ENCODE results near the gene CDH7.

CDH7 gene
- 0 to 0.17 (median 0) reads per million in 3 donors for total RNA-seq

GRCh38 chr18:65750389-65751154, at the start of gene CDH7:
Gene CDH7 (plus strand): TSS chr18:65751012. CDS start chr18:65762843, 11,831 bp downstream.
- no peak within 1 kb of the TSS for H3K27ac ChIP-seq (ENCODE audit: insufficient read depth, low read length, poor library complexity, severe bottlenecking)
- H3K4me1 ChIP-seq (ENCODE audit: control insufficient read depth, insufficient read depth, low read length, poor library complexity, severe bottlenecking), result no peaks in the 10 kb centered on the region
- H3K27me3 ChIP-seq (replicated peaks; ENCODE audit: control insufficient read depth, insufficient read depth, low read length, poor library complexity, severe bottlenecking), result no peaks in the 10 kb centered on the region
- H3K4me3 ChIP-seq (ENCODE audit: insufficient read depth, low read depth, low read length, poor library complexity, severe bottlenecking), result no peak within 1 kb of the TSS
- H3K36me3 ChIP-seq (ENCODE audit: control insufficient read depth, insufficient read depth, low read length), result no peaks in the 10 kb centered on the region
- H3K9me3 ChIP-seq (ENCODE audit: control insufficient read depth, low read length), result no peaks in the 10 kb centered on the region
- DNase-seq, result no peak

GRCh38 chr18:65704046-65704445, 46.8 kb upstream of the CDH7 start:
- Histone ChIP-seq H3K4me3 (ENCODE audit: insufficient read depth, low read depth, low read length, poor library complexity, severe bottlenecking) (no peak overlapping the region), H3K4me1 (ENCODE audit: control insufficient read depth, insufficient read depth, low read length, poor library complexity, severe bottlenecking) (no peaks in the 10 kb centered on the region), H3K36me3 (ENCODE audit: control insufficient read depth, insufficient read depth, low read length) (no peaks in the 10 kb centered on the region), H3K9me3 (ENCODE audit: control insufficient read depth, low read length) (no peaks in the 10 kb centered on the region), H3K27me3 (replicated peaks; ENCODE audit: control insufficient read depth, insufficient read depth, low read length, poor library complexity, severe bottlenecking) (no peaks in the 10 kb centered on the region), H3K27ac (ENCODE audit: insufficient read depth, low read length, poor library complexity, severe bottlenecking) (no peak overlapping the region)
- DNase-seq, result no peak

GRCh38 chr18:65706646-65707045, 44.2 kb upstream of the CDH7 start:
- Histone ChIP-seq H3K27ac (ENCODE audit: insufficient read depth, low read length, poor library complexity, severe bottlenecking) (no peak overlapping the region), H3K4me3 (ENCODE audit: insufficient read depth, low read depth, low read length, poor library complexity, severe bottlenecking) (no peak overlapping the region), H3K4me1 (ENCODE audit: control insufficient read depth, insufficient read depth, low read length, poor library complexity, severe bottlenecking) (no peaks in the 10 kb centered on the region)

GRCh38 chr18:65711493-65711892, 39.3 kb upstream of the CDH7 start:
- DNase-seq, result no peak
- H3K27ac ChIP-seq (ENCODE audit: insufficient read depth, low read length, poor library complexity, severe bottlenecking), result no peak overlapping the region
- no peaks in the 10 kb centered on the region for H3K27me3 ChIP-seq (replicated peaks; ENCODE audit: control insufficient read depth, insufficient read depth, low read length, poor library complexity, severe bottlenecking)
- H3K4me3 ChIP-seq (ENCODE audit: insufficient read depth, low read depth, low read length, poor library complexity, severe bottlenecking), result no peak overlapping the region
- no peaks in the 10 kb centered on the region for H3K4me1 ChIP-seq (ENCODE audit: control insufficient read depth, insufficient read depth, low read length, poor library complexity, severe bottlenecking)
- H3K36me3 ChIP-seq (ENCODE audit: control insufficient read depth, insufficient read depth, low read length), result no peaks in the 10 kb centered on the region
- no peaks in the 10 kb centered on the region for H3K9me3 ChIP-seq (ENCODE audit: control insufficient read depth, low read length)

More at GRCh38 chr18:65706646-65707045, 44.2 kb upstream of the CDH7 start:
- Histone ChIP-seq H3K36me3 (ENCODE audit: control insufficient read depth, insufficient read depth, low read length) (no peaks in the 10 kb centered on the region), H3K9me3 (ENCODE audit: control insufficient read depth, low read length) (no peaks in the 10 kb centered on the region), H3K27me3 (replicated peaks; ENCODE audit: control insufficient read depth, insufficient read depth, low read length, poor library complexity, severe bottlenecking) (no peaks in the 10 kb centered on the region)
- DNase-seq, result no peak

- DNase-seq, result no peak
- no peak overlapping the region for H3K4me3 ChIP-seq (ENCODE audit: insufficient read depth, low read depth, low read length, poor library complexity, severe bottlenecking)
- no peak overlapping the region for H3K27ac ChIP-seq (ENCODE audit: insufficient read depth, low read length, poor library complexity, severe bottlenecking)
- H3K9me3 ChIP-seq (ENCODE audit: control insufficient read depth, low read length), result no peaks in the 10 kb centered on the region
- no peaks in the 10 kb centered on the region for H3K27me3 ChIP-seq (replicated peaks; ENCODE audit: control insufficient read depth, insufficient read depth, low read length, poor library complexity, severe bottlenecking)
- H3K36me3 ChIP-seq (ENCODE audit: control insufficient read depth, insufficient read depth, low read length), result no peaks in the 10 kb centered on the region
- no peaks in the 10 kb centered on the region for H3K4me1 ChIP-seq (ENCODE audit: control insufficient read depth, insufficient read depth, low read length, poor library complexity, severe bottlenecking)
Observed at GRCh38 chr18:65721619-65722018, 29.2 kb upstream of the CDH7 start.

GRCh38 chr18:65725251-65726050, 25.4 kb upstream of the CDH7 start:
- Histone ChIP-seq H3K36me3 (ENCODE audit: control insufficient read depth, insufficient read depth, low read length) (no peaks in the 10 kb centered on the region), H3K4me1 (ENCODE audit: control insufficient read depth, insufficient read depth, low read length, poor library complexity, severe bottlenecking) (no peaks in the 10 kb centered on the region), H3K9me3 (ENCODE audit: control insufficient read depth, low read length) (no peaks in the 10 kb centered on the region), H3K27ac (ENCODE audit: insufficient read depth, low read length, poor library complexity, severe bottlenecking) (no peak overlapping the region), H3K4me3 (ENCODE audit: insufficient read depth, low read depth, low read length, poor library complexity, severe bottlenecking) (no peak overlapping the region), H3K27me3 (replicated peaks; ENCODE audit: control insufficient read depth, insufficient read depth, low read length, poor library complexity, severe bottlenecking) (no peaks in the 10 kb centered on the region)
- DNase-seq, result no peak

GRCh38 chr18:65735155-65735554, 15.7 kb upstream of the CDH7 start:
- DNase-seq, result no peak
- H3K9me3 ChIP-seq (ENCODE audit: control insufficient read depth, low read length), result no peaks in the 10 kb centered on the region
- H3K4me1 ChIP-seq (ENCODE audit: control insufficient read depth, insufficient read depth, low read length, poor library complexity, severe bottlenecking), result no peaks in the 10 kb centered on the region
- no peaks in the 10 kb centered on the region for H3K27me3 ChIP-seq (replicated peaks; ENCODE audit: control insufficient read depth, insufficient read depth, low read length, poor library complexity, severe bottlenecking)
- H3K36me3 ChIP-seq (ENCODE audit: control insufficient read depth, insufficient read depth, low read length), result no peaks in the 10 kb centered on the region
- no peak overlapping the region for H3K4me3 ChIP-seq (ENCODE audit: insufficient read depth, low read depth, low read length, poor library complexity, severe bottlenecking)
- no peak overlapping the region for H3K27ac ChIP-seq (ENCODE audit: insufficient read depth, low read length, poor library complexity, severe bottlenecking)

- Histone ChIP-seq H3K4me1 (ENCODE audit: control insufficient read depth, insufficient read depth, low read length, poor library complexity, severe bottlenecking) (no peaks in the 10 kb centered on the region), H3K27ac (ENCODE audit: insufficient read depth, low read length, poor library complexity, severe bottlenecking) (no peak overlapping the region), H3K36me3 (ENCODE audit: control insufficient read depth, insufficient read depth, low read length) (no peaks in the 10 kb centered on the region), H3K9me3 (ENCODE audit: control insufficient read depth, low read length) (no peaks in the 10 kb centered on the region), H3K27me3 (replicated peaks; ENCODE audit: control insufficient read depth, insufficient read depth, low read length, poor library complexity, severe bottlenecking) (no peaks in the 10 kb centered on the region), H3K4me3 (ENCODE audit: insufficient read depth, low read depth, low read length, poor library complexity, severe bottlenecking) (no peak overlapping the region)
- no peak for DNase-seq
Observed at GRCh38 chr18:65737471-65737955, 13.3 kb upstream of the CDH7 start.

- no peak for DNase-seq
- Histone ChIP-seq H3K27ac (ENCODE audit: insufficient read depth, low read length, poor library complexity, severe bottlenecking) (no peak overlapping the region), H3K9me3 (ENCODE audit: control insufficient read depth, low read length) (no peaks in the 10 kb centered on the region), H3K27me3 (replicated peaks; ENCODE audit: control insufficient read depth, insufficient read depth, low read length, poor library complexity, severe bottlenecking) (no peaks in the 10 kb centered on the region), H3K36me3 (ENCODE audit: control insufficient read depth, insufficient read depth, low read length) (no peaks in the 10 kb centered on the region), H3K4me3 (ENCODE audit: insufficient read depth, low read depth, low read length, poor library complexity, severe bottlenecking) (no peak overlapping the region), H3K4me1 (ENCODE audit: control insufficient read depth, insufficient read depth, low read length, poor library complexity, severe bottlenecking) (no peaks in the 10 kb centered on the region)
Observed at GRCh38 chr18:65746936-65747335, 3.9 kb upstream of the CDH7 start.

GRCh38 chr18:65748321-65748720, 2.5 kb upstream of the CDH7 start:
- no peaks in the 10 kb centered on the region for H3K9me3 ChIP-seq (ENCODE audit: control insufficient read depth, low read length)

More at GRCh38 chr18:65748321-65748720, 2.5 kb upstream of the CDH7 start:
- Histone ChIP-seq H3K4me3 (ENCODE audit: insufficient read depth, low read depth, low read length, poor library complexity, severe bottlenecking) (no peak overlapping the region), H3K27ac (ENCODE audit: insufficient read depth, low read length, poor library complexity, severe bottlenecking) (no peak overlapping the region), H3K36me3 (ENCODE audit: control insufficient read depth, insufficient read depth, low read length) (no peaks in the 10 kb centered on the region), H3K4me1 (ENCODE audit: control insufficient read depth, insufficient read depth, low read length, poor library complexity, severe bottlenecking) (no peaks in the 10 kb centered on the region), H3K27me3 (replicated peaks; ENCODE audit: control insufficient read depth, insufficient read depth, low read length, poor library complexity, severe bottlenecking) (no peaks in the 10 kb centered on the region)
- DNase-seq, result no peak
